GM12878 (cell line): ENCODE measurements around the gene CHERP. TPM values are rescaled to one million over a fixed set of nuclear protein-coding genes. Genes with fewer than 3 reads are reported as not detected.

Experiments
- BACH1 ChIP-seq: fragments of 450-650 bp; IDR thresholded peaks from 2 replicates; pipeline ENCODE4 v1.6.1; 2017; ENCODE audit warnings: mild to moderate bottlenecking, borderline replicate concordance
- BHLHE40 ChIP-seq, 2 experiments: fragments of 450-650 bp in 1 of 2; IDR thresholded peaks; 2 replicates each; pipeline ENCODE4 v1.6.1; 2011 to 2017; ENCODE audit warnings: low read depth in 2 of 2, borderline replicate concordance in 1 of 2, improper control_type of control experiment in 1 of 2, low read length in 1 of 2, mild to moderate bottlenecking in 1 of 2
- CEBPB ChIP-seq, 2 experiments: fragments of 150-350 bp in 1 of 2; IDR thresholded peaks; 2 replicates each; pipeline ENCODE4 v1.6.1; 2012 to 2014; ENCODE audit warnings: low read depth in 2 of 2, low read length in 2 of 2, borderline replicate concordance in 1 of 2, inconsistent platforms in 1 of 2
- CREB1 ChIP-seq: IDR thresholded peaks from 2 replicates; pipeline ENCODE4 v1.6.1; 2012; ENCODE audit warnings: low read depth, mild to moderate bottlenecking, inconsistent platforms
- DPF2 ChIP-seq: fragments of 450-650 bp; IDR thresholded peaks from 2 replicates; pipeline ENCODE4 v1.6.1; 2017; ENCODE audit warnings: mild to moderate bottlenecking
- ETV6 ChIP-seq, 2 experiments: fragments of 450-650 bp in 1 of 2; IDR thresholded peaks in 1 of 2; conservative IDR thresholded peaks in 1 of 2; 2 replicates each; pipeline ENCODE4 v1.6.1; 2014; ENCODE audit warnings: antibody characterized with exemption in 1 of 2, borderline replicate concordance in 1 of 2, low read depth in 1 of 2, mild to moderate bottlenecking in 1 of 2, moderate library complexity in 1 of 2
- GABPA ChIP-seq: IDR thresholded peaks from 2 replicates; pipeline ENCODE4 v1.6.1; 2014; ENCODE audit warnings: antibody characterized with exemption, low read depth, mild to moderate bottlenecking, inconsistent platforms
- HDAC2 ChIP-seq: fragments of 200-600 bp; sonication (generic); IDR thresholded peaks from 2 replicates; pipeline ENCODE4 v1.6.1; 2017
- HDAC6 ChIP-seq: fragments of 200-600 bp; sonication (generic); IDR thresholded peaks from one replicate; pipeline ENCODE4 v1.8.0; 2017; ENCODE audit warnings: antibody characterized with exemption; ENCODE audit not compliant: unreplicated experiment
- MEF2B ChIP-seq: fragments of 450-650 bp; IDR thresholded peaks from 2 replicates; pipeline ENCODE4 v1.6.1; 2018; ENCODE audit warnings: mild to moderate bottlenecking, moderate library complexity; ENCODE audit not compliant: partially characterized antibody, poor library complexity, severe bottlenecking
- PAX5 ChIP-seq: IDR thresholded peaks from 2 replicates; pipeline ENCODE4 v1.6.1; 2011; ENCODE audit warnings: low read depth, low read length, borderline replicate concordance
- TCF12 ChIP-seq: IDR thresholded peaks from 2 replicates; pipeline ENCODE4 v1.6.1; 2011; ENCODE audit warnings: low read depth, mild to moderate bottlenecking, low read length
- ZBED1 ChIP-seq: IDR thresholded peaks from 2 replicates; pipeline ENCODE4 v1.6.1; 2016; ENCODE audit warnings: borderline replicate concordance
- ZNF622 ChIP-seq: fragments of 450-650 bp; IDR thresholded peaks from 2 replicates; pipeline ENCODE4 v1.6.1; 2017; ENCODE audit warnings: mild to moderate bottlenecking, inconsistent platforms
- polyA plus RNA-seq, 11 experiments: library from polyadenylated mRNA; depleted of rRNA in 4 of 11; unstranded in 6 of 11; stranded (reverse) in 5 of 11; fragments of >200 nt; fragmentation: Nextera tagmentation in 4 of 11; fragmentation: Illumina TruSeq in 1 of 11; extraction: Ambion mirVana in 4 of 11; extraction: Trizol in 1 of 11; gene quantifications; 1 replicate in 1 of 11; 2 replicates in 10 of 11; pipeline versions ENCODE4 v1.2.1 to v1.2.3, GENCODE V29; 2011 to 2016; ENCODE audit warnings: inconsistent platforms in 2 of 11, missing spikeins in 2 of 11, low read depth in 1 of 11
- total RNA-seq, 4 experiments: library from RNA; depleted of rRNA in 3 of 4; stranded (reverse); fragments of >200 nt in 3 of 4; fragmentation: Illumina TruSeq in 1 of 4; extraction: Trizol in 1 of 4; gene quantifications; 2 replicates each; pipeline versions ENCODE4 v1.2.1 to v1.2.3, GENCODE V29; 2013 to 2021
- TF ChIP-seq, protein P1 (sequence below): IDR thresholded peaks from 2 replicates; pipeline ENCODE4 v1.6.1; 2012; ENCODE audit warnings: improper control_type of control experiment, low read depth, low read length; ENCODE audit not compliant: insufficient replicate concordance
- TF ChIP-seq, protein P2 (sequence below): fragments of 450-650 bp; formaldehyde crosslinking; IDR thresholded peaks from 2 replicates; pipeline ENCODE4 v1.4.0; 2022; ENCODE audit warnings: mild to moderate bottlenecking, moderate library complexity
- TF ChIP-seq, protein P3 (sequence below): fragments of 150-350 bp; IDR thresholded peaks from 2 replicates; pipeline ENCODE4 v1.6.1; 2016; ENCODE audit warnings: low read depth, low read length

Gene CHERP
- total and polyA plus RNA-seq, 10 of the 15 experiments (the other 5 are each of a cell fraction or from before 2014, with no cell fraction given) = 0.66 to 65.3 (median 12.2) TPM

DNA sequence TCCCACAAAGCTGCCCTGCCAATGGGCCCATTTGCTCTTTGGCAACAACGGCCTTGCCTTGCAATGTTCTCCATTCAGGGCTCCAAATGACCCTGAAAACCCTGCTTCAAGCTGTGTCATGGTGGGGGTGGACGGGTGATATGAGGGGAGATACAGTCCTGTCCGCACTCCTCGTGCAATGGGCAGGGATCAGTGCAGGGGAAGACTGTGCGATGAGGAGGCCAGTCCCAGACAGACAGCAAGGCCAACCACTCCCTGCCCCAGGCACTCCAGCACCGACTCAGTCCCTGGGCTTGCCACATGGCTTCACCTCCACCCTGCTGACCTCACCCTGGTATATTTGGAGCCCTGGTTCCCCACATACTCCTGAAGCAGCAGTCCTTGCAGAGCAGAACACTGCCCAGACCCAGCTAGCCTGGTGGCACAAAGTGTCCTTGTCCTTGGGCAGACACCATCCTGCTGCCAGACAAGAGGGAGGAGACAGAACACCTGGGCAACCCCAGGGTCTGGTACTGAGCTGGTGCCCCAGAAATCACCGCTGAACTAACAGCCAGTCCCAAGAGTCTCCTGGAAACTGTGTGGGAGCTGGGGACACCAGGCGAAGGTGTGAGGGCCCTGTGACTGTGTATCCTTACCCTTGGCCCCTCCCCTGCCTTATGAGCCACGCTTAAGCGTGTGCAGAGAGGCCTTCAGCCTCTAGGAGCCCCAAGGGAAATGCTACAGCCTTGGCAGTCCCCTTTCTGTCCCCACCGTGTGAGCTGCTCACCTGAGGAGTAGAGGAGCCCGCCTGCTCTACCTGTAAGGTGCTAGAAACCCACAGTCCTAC lies 39.1 kb upstream of the CHERP start (continued):
- TF ChIP-seq, protein P1, sequence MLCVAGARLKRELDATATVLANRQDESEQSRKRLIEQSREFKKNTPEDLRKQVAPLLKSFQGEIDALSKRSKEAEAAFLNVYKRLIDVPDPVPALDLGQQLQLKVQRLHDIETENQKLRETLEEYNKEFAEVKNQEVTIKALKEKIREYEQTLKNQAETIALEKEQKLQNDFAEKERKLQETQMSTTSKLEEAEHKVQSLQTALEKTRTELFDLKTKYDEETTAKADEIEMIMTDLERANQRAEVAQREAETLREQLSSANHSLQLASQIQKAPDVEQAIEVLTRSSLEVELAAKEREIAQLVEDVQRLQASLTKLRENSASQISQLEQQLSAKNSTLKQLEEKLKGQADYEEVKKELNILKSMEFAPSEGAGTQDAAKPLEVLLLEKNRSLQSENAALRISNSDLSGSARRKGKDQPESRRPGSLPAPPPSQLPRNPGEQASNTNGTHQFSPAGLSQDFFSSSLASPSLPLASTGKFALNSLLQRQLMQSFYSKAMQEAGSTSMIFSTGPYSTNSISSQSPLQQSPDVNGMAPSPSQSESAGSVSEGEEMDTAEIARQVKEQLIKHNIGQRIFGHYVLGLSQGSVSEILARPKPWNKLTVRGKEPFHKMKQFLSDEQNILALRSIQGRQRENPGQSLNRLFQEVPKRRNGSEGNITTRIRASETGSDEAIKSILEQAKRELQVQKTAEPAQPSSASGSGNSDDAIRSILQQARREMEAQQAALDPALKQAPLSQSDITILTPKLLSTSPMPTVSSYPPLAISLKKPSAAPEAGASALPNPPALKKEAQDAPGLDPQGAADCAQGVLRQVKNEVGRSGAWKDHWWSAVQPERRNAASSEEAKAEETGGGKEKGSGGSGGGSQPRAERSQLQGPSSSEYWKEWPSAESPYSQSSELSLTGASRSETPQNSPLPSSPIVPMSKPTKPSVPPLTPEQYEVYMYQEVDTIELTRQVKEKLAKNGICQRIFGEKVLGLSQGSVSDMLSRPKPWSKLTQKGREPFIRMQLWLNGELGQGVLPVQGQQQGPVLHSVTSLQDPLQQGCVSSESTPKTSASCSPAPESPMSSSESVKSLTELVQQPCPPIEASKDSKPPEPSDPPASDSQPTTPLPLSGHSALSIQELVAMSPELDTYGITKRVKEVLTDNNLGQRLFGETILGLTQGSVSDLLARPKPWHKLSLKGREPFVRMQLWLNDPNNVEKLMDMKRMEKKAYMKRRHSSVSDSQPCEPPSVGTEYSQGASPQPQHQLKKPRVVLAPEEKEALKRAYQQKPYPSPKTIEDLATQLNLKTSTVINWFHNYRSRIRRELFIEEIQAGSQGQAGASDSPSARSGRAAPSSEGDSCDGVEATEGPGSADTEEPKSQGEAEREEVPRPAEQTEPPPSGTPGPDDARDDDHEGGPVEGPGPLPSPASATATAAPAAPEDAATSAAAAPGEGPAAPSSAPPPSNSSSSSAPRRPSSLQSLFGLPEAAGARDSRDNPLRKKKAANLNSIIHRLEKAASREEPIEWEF = peak; percentile 60
- TF ChIP-seq MEF2B (peak; percentile 93), ZNF622 (no peak), CREB1 (no peak), DPF2 (no peak), HDAC2 (no peak), ETV6 (conservative IDR thresholded peaks at IDR 0.05 in 1 of 2, IDR thresholded peaks at IDR 0.05 in 1 of 2; ENCODE audit: borderline replicate concordance in 1 of 2, low read depth in 1 of 2) (no peak), TCF12 (no peak), PAX5 (no peak), BACH1 (no peak), ZBED1 (no peak), GABPA (no peak), CEBPB (IDR thresholded peaks at IDR 0.05; ENCODE audit: borderline replicate concordance in 1 of 2, low read depth in 2 of 2, low read length in 2 of 2) (no peak), HDAC6 (no peak), BHLHE40 (IDR thresholded peaks at IDR 0.05; ENCODE audit: borderline replicate concordance in 1 of 2, low read depth in 2 of 2, low read length in 1 of 2) (peak; percentile 28 to 38; a peak in 1 of 4 replicates)
- TF ChIP-seq, protein P2, sequence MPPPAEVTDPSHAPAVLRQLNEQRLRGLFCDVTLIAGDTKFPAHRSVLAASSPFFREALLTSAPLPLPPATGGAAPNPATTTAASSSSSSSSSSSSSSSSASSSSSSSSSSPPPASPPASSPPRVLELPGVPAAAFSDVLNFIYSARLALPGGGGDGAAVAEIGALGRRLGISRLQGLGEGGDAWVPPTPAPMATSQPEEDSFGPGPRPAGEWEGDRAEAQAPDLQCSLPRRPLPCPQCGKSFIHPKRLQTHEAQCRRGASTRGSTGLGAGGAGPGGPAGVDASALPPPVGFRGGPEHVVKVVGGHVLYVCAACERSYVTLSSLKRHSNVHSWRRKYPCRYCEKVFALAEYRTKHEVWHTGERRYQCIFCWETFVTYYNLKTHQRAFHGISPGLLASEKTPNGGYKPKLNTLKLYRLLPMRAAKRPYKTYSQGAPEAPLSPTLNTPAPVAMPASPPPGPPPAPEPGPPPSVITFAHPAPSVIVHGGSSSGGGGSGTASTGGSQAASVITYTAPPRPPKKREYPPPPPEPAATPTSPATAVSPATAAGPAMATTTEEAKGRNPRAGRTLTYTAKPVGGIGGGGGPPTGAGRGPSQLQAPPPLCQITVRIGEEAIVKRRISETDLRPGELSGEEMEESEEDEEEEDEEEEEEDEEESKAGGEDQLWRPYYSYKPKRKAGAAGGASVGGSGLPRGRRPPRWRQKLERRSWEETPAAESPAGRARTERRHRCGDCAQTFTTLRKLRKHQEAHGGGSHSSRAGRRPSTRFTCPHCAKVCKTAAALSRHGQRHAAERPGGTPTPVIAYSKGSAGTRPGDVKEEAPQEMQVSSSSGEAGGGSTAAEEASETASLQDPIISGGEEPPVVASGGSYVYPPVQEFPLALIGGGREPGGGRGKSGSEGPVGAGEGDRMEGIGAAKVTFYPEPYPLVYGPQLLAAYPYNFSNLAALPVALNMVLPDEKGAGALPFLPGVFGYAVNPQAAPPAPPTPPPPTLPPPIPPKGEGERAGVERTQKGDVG (CRISPR knock-in tag) = no peak
- TF ChIP-seq, protein P3, sequence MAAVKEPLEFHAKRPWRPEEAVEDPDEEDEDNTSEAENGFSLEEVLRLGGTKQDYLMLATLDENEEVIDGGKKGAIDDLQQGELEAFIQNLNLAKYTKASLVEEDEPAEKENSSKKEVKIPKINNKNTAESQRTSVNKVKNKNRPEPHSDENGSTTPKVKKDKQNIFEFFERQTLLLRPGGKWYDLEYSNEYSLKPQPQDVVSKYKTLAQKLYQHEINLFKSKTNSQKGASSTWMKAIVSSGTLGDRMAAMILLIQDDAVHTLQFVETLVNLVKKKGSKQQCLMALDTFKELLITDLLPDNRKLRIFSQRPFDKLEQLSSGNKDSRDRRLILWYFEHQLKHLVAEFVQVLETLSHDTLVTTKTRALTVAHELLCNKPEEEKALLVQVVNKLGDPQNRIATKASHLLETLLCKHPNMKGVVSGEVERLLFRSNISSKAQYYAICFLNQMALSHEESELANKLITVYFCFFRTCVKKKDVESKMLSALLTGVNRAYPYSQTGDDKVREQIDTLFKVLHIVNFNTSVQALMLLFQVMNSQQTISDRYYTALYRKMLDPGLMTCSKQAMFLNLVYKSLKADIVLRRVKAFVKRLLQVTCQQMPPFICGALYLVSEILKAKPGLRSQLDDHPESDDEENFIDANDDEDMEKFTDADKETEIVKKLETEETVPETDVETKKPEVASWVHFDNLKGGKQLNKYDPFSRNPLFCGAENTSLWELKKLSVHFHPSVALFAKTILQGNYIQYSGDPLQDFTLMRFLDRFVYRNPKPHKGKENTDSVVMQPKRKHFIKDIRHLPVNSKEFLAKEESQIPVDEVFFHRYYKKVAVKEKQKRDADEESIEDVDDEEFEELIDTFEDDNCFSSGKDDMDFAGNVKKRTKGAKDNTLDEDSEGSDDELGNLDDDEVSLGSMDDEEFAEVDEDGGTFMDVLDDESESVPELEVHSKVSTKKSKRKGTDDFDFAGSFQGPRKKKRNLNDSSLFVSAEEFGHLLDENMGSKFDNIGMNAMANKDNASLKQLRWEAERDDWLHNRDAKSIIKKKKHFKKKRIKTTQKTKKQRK = no peak
